KMS-11 (cell line): Measurements from ENCODE around the gene ACYP1.
A peak's percentile ranks its signal among the peaks of the same experiment; 100 is the strongest.

ENCODE experiments used
- H2AFZ ChIP-seq: fragments of 200-600 bp; sonication (generic); 2 replicates; pipeline ENCODE4 v1.6.1; 2016; ENCODE audit warnings: antibody characterized with exemption, mixed run types, low read depth
- H3K27ac ChIP-seq: fragments of 200-600 bp; sonication (generic); 2 replicates; pipeline ENCODE4 v1.6.1; 2016; ENCODE audit warnings: mild to moderate bottlenecking, mixed run types
- H3K27me3 ChIP-seq: fragments of 200-600 bp; sonication (generic); 2 replicates; pipeline ENCODE4 v1.6.1; 2017; ENCODE audit warnings: mild to moderate bottlenecking, low read depth, mixed run types, moderate library complexity; ENCODE audit not compliant: insufficient read depth
- H3K36me3 ChIP-seq: fragments of 200-600 bp; sonication (generic); 2 replicates; pipeline ENCODE4 v1.6.1; 2017; ENCODE audit warnings: mild to moderate bottlenecking, mixed run types; ENCODE audit not compliant: insufficient read depth
- H3K4me1 ChIP-seq: fragments of 200-600 bp; sonication (generic); 2 replicates; pipeline ENCODE4 v1.6.1; 2016; ENCODE audit warnings: mild to moderate bottlenecking, low read depth, mixed run types; ENCODE audit not compliant: poor library complexity, severe bottlenecking
- H3K4me2 ChIP-seq: fragments of 200-600 bp; sonication (generic); 2 replicates; pipeline ENCODE4 v1.7.0; 2016; ENCODE audit warnings: mild to moderate bottlenecking, mixed run types
- H3K4me3 ChIP-seq: fragments of 200-600 bp; sonication (generic); IDR thresholded peaks from 2 replicates; pipeline ENCODE4 v1.6.1; 2017; ENCODE audit warnings: low read depth, low read length, mixed read lengths; ENCODE audit not compliant: insufficient read depth
- H3K79me2 ChIP-seq: fragments of 200-600 bp; sonication (generic); 2 replicates; pipeline ENCODE4 v1.6.1; 2016; ENCODE audit warnings: low read depth, mixed run types; ENCODE audit not compliant: insufficient read depth
- H3K9ac ChIP-seq: fragments of 200-600 bp; sonication (generic); 2 replicates; pipeline ENCODE4 v1.6.1; 2016; ENCODE audit warnings: mild to moderate bottlenecking, mixed run types
- H4K20me1 ChIP-seq: fragments of 200-600 bp; sonication (generic); 2 replicates; pipeline ENCODE4 v1.6.1; 2016; ENCODE audit warnings: mild to moderate bottlenecking, mixed run types; ENCODE audit not compliant: insufficient read depth
- TF ChIP-seq, protein P1 (sequence below): fragments of 200-600 bp; sonication (generic); conservative IDR thresholded peaks from 2 replicates; pipeline ENCODE4 v1.6.1; 2017; ENCODE audit warnings: low read depth, mild to moderate bottlenecking, antibody characterized with exemption, low read length, moderate library complexity, mixed read lengths

ACYP1 gene

GRCh38 chr14:75067212-75067611 is 3.4 kb upstream of the ACYP1 start:
- no peak overlapping the region for H3K4me3 ChIP-seq
- TF ChIP-seq, protein P1, sequence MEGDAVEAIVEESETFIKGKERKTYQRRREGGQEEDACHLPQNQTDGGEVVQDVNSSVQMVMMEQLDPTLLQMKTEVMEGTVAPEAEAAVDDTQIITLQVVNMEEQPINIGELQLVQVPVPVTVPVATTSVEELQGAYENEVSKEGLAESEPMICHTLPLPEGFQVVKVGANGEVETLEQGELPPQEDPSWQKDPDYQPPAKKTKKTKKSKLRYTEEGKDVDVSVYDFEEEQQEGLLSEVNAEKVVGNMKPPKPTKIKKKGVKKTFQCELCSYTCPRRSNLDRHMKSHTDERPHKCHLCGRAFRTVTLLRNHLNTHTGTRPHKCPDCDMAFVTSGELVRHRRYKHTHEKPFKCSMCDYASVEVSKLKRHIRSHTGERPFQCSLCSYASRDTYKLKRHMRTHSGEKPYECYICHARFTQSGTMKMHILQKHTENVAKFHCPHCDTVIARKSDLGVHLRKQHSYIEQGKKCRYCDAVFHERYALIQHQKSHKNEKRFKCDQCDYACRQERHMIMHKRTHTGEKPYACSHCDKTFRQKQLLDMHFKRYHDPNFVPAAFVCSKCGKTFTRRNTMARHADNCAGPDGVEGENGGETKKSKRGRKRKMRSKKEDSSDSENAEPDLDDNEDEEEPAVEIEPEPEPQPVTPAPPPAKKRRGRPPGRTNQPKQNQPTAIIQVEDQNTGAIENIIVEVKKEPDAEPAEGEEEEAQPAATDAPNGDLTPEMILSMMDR: no peak
- H3K9ac ChIP-seq: no peak overlapping the region
- H3K4me2 ChIP-seq: peak overlapping the region; percentile 79; the same call in 1 of the 2 replicates
- no peaks in the 10 kb centered on the region for H3K27me3 ChIP-seq
- H3K79me2 ChIP-seq: peaks cover 13% of the 10 kb centered on the region; the same call in 1 of the 2 replicates
- peaks cover 9% of the 10 kb centered on the region for H3K4me1 ChIP-seq
- no peak overlapping the region for H2AFZ ChIP-seq
- H3K27ac ChIP-seq: no peak overlapping the region
- no peaks in the 10 kb centered on the region for H3K36me3 ChIP-seq
- H4K20me1 ChIP-seq: no peaks in the 10 kb centered on the region

DNA sequence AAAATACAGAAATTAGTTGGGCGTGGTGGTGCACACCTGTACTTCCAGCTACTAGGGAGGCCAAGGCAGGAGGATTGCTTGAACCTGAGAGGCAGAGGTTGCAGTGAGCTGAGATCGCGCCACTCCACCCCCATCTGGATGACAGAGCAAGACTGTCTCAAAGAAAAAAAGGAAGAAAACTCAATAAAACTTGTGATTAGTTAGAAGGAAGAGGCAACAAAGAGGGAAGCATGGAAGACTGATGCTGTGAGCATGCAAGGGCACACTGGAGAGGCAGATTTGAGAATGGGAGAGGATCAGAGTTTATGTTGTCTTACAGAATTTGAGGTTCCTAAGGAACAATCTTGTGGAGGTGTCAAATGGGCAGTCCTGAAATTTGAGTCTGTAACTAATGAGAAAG is 2.9 kb upstream of the ACYP1 start:
- Histone ChIP-seq H3K79me2 (peaks cover 13% of the 10 kb centered on the region; the same call in 1 of the 2 replicates), H3K4me2 (no peak overlapping the region), H3K27me3 (no peaks in the 10 kb centered on the region)

GRCh38 chr14:75064205-75064567 is 362 bp upstream of the ACYP1 start:
- Histone ChIP-seq H3K4me1 (peaks cover 9% of the 10 kb centered on the region), H3K27ac (no peak overlapping the region), H3K4me2 (peak overlapping the region; percentile 63; the same call in 1 of the 2 replicates), H3K4me3 (no peak overlapping the region), H3K27me3 (no peaks in the 10 kb centered on the region), H2AFZ (peak overlapping the region; percentile 58), H3K9ac (peak overlapping the region; percentile 39; the same call in 1 of the 2 replicates), H3K79me2 (peaks cover 13% of the 10 kb centered on the region; the same call in 1 of the 2 replicates), H4K20me1 (no peaks in the 10 kb centered on the region), H3K36me3 (no peaks in the 10 kb centered on the region)
- TF ChIP-seq, protein P1: no peak

More for the DNA sequence above, 2.9 kb upstream of the ACYP1 start:
- no peak overlapping the region for H3K27ac ChIP-seq
- peaks cover 9% of the 10 kb centered on the region for H3K4me1 ChIP-seq
- no peak overlapping the region for H2AFZ ChIP-seq
- H3K9ac ChIP-seq: no peak overlapping the region
- no peak overlapping the region for H3K4me3 ChIP-seq
- no peaks in the 10 kb centered on the region for H3K36me3 ChIP-seq
- TF ChIP-seq, protein P1: no peak
- no peaks in the 10 kb centered on the region for H4K20me1 ChIP-seq

DNA sequence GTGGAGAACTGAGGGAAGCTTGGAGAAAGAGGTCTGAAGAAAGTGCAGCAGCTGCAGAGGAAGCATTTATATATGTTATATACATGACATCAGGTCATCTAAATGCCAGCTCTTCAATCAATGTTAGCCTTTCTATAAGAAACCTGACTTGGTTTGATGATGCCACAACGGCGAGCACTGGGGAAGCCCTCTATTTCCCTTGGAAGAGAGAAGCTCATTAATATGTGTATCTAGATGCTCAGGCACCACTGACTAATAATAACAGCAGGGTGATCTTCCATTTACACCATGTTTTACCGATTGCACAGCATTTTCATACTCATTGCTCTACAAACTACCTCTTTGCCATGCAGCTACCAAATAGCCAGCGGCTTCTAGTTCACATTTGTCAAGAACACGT is 811 bp downstream of the ACYP1 start:
- H3K4me2 ChIP-seq: peak overlapping the region; percentile 63
- H3K4me3 ChIP-seq: no peak overlapping the region
- no peaks in the 10 kb centered on the region for H3K36me3 ChIP-seq
- peak overlapping the region; percentile 39; the same call in 1 of the 2 replicates for H3K9ac ChIP-seq
- no peaks in the 10 kb centered on the region for H3K27me3 ChIP-seq
- peaks cover 8% of the 10 kb centered on the region; the same call in 1 of the 2 replicates for H3K79me2 ChIP-seq
- no peak overlapping the region for H3K27ac ChIP-seq
- TF ChIP-seq, protein P1: no peak
- H2AFZ ChIP-seq: peak overlapping the region; percentile 58
- H3K4me1 ChIP-seq: peaks cover 5% of the 10 kb centered on the region
- no peaks in the 10 kb centered on the region for H4K20me1 ChIP-seq
